HS-27A (cell line): ENCODE data around the gene TARM1.
"Not testable (repeated sequence)": the region's sequence is repeated elsewhere in the genome, so short reads cannot be mapped to it uniquely, and the experiment has no call there.

ENCODE experiments used
- DNase-seq: peaks from one replicate; pipeline ENCODE4 v3.0.0-alpha.2; 2012; ENCODE audit warnings: low read depth, missing footprints

The TARM1 gene

GRCh38 chr19:54099903-54100255 lies 18.7 kb upstream of the TARM1 start:
- DNase-seq, result not testable (repeated sequence)

GRCh38 chr19:54099190-54099902 lies 18.2 kb upstream of the TARM1 start:
- DNase-seq, result no peak

GRCh38 chr19:54096617-54097106 lies 15.5 kb upstream of the TARM1 start:
- no peak for DNase-seq

- DNase-seq, result not testable (repeated sequence)
These were observed 14.9 kb upstream of the TARM1 start for GRCh38 chr19:54095859-54096616.

- DNase-seq, result no peak
These were observed 14.1 kb upstream of the TARM1 start for GRCh38 chr19:54095136-54095858.

- DNase-seq, result no peak
These were observed 13.3 kb upstream of the TARM1 start for GRCh38 chr19:54094426-54095000.

- DNase-seq, result no peak
These were observed 3.2 kb upstream of the TARM1 start for GRCh38 chr19:54084410-54084809.

- DNase-seq, result no peak
These were observed 3.8 kb downstream of the TARM1 start for GRCh38 chr19:54077334-54077733.

- DNase-seq, result no peak
These were observed 6.3 kb downstream of the TARM1 start for GRCh38 chr19:54074851-54075250.

- DNase-seq, result no peak
These were observed 7.3 kb downstream of the TARM1 start for GRCh38 chr19:54073829-54074228.

- no peak for DNase-seq
These were observed 11.7 kb downstream of the TARM1 start for GRCh38 chr19:54069470-54069869.

GRCh38 chr19:54063350-54064116 lies 17.6 kb downstream of the TARM1 start, which contains the start of gene VSTM1:
TSS of gene VSTM1 (minus strand) at chr19:54063897. CDS start at chr19:54063777, 120 bp downstream.
- no peak for DNase-seq

GRCh38 chr19:54062643-54063042 lies 18.5 kb downstream of the TARM1 start:
- DNase-seq, result no peak

- no peak for DNase-seq
These were observed 33.5 kb downstream of the TARM1 start for GRCh38 chr19:54047616-54048015.

- DNase-seq, result no peak
These were observed 35.4 kb downstream of the TARM1 start for GRCh38 chr19:54045771-54046170.

GRCh38 chr19:54042989-54043388 lies 38.2 kb downstream of the TARM1 start:
- no peak for DNase-seq

GRCh38 chr19:54041969-54042606 lies 39.1 kb downstream of the TARM1 start:
- no peak for DNase-seq

- no peak for DNase-seq
These were observed 41.2 kb downstream of the TARM1 start for GRCh38 chr19:54040003-54040402.

- not testable (repeated sequence) for DNase-seq
These were observed 44.6 kb downstream of the TARM1 start for GRCh38 chr19:54036542-54036941.

GRCh38 chr19:54035215-54036178 lies 45.7 kb downstream of the TARM1 start:
- peak; percentile 82 for DNase-seq
